Measurements from ENCODE around the gene GRIA4.

GRIA4 gene

DNA sequence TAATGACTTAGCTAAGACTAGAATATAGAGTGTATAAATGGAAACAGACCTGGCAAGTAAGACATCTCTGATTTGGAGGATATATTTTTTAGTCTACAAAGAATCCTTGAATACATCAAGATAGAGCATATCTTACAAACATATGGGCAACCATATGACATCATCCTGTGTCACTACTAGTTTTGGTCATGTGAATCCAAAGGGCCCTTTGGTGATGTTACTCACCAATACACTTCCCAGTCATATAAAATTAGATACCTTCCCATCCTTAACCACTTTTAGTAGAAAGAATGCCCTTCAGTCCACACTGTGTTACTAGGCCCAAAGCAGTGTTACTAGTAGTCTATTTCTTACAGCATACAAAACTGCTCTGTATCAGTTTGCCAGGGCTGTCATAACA is 31.6 kb downstream of the GRIA4 start:
- no peak for DNase-seq

DNA sequence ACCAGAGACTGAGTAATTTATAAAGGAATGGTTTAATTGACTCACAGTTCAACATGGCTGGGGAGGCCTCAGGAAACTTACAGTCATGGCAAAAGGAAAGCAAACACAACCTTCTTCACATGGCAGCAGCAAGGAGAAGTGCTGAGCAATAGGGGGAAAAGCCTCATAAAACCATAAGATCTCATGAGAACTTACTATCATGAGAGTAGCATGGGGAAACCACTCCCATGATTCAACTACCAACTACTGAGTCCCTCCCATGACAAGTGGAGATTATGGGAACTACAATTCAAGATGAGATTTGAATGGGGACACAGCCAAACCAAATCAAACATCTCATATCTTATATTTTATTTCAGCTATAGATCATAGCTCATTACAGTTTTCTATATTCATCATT is 33.0 kb downstream of the GRIA4 start:
- DNase-seq, result no peak

DNA sequence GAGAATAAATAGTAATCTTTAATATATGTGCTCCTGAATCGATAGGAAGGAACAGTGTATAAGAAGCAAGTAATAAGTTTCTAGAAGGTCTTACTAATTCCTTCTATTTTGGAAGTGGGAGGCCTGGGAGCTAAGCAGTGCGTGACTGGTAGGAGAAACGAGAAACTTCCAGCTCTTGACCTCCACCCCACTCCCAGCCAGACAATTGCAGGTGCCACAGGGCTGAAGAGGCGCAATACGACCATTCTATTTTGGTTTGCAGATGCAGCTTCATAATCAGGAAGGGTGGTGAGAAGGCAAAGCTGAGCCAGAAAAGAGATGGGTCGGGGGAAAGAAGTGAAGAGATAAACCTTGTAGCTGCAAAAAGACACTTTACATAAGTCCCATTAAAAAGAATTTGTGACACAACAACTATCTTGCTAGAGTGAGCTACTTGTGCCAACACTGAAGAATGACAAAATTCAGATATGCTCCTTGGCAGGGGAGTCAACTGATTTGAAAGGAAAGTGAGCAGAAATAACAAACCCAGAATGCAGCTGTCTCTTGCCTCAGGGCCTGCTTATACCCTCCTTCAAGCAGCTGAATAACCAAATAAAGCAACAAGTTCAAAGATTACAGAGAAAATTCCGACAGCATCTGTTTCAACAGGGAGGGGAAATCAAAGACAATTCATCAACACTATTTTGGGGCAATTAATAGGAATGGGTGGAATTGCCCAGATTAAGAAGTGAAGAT is 35.1 kb downstream of the GRIA4 start:
- no peak for DNase-seq

DNA sequence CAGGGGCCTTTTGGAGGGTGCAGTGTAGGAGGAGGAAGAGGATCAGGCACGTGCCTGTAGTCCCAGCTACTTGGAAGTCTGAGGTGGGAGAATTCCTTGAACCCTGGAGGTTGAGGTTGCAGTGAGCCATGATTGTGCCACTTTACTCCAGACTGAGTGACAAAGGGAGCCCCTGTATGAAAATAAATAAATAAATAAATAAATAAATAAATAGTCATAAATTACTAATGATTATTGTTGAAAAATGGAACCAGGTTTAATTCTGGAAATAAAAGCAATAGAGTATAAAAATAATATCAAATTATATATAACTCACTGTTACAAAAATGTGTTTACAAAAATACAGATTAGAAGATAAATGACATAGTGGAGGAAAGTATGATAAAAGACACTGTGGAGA is 37.9 kb downstream of the GRIA4 start:
- DNase-seq, result no peak

DNA sequence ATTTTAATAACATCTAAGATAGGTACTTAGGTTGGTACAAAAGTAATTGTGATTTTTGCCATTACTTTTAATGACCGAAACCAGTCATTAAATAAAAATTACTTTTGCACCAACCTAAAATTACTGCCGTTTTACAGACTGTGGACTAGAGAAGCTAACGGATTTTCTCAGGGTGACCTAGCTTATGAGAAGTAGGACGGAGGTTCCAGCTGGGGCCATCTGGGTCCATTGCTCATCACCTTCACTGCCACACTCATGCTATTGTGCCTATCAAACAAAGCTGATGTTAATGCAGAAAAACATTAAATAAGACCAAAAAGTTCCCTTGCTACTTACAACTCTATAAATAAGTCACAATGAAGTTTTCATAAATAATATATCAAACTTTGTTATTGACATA is 38.9 kb downstream of the GRIA4 start:
- no peak for DNase-seq

DNA sequence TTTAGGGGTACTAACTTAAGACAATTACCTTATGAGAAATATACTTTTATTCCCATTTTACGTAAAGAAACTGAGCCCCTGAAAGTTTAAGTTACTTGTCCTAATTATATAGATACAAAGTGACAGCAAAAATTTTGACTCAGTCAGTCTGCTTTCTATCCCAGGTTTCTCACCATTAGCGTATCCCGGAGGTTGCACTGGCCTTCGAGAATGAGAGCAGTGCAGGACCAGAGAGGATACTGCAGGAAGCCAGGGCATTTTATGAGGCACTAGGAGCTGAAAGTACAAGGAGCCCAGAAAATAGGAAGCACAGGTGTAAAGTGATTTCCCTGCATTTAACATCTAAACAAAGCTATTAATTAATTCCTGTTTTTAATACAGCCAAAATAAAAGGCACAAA is 55.4 kb downstream of the GRIA4 start:
- DNase-seq, result no peak

DNA sequence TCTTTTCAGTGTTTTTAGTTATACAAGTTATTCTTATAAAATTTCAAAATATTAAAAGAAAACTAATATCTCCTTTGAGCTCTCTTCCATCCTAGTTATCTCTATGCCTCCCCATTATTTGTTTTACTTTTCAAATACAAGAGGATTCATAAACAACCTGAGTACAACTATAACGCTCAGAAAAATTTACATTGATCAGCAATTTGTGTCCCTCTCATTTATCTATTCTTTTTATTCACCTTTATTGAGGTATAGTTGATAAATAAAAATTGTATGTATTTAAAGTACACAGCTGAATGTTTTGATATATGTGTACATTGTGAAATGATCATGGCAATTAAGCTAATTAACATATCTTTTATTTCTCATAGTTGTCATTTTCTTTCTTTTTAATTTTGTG is 57.6 kb downstream of the GRIA4 start:
- no peak for DNase-seq

DNA sequence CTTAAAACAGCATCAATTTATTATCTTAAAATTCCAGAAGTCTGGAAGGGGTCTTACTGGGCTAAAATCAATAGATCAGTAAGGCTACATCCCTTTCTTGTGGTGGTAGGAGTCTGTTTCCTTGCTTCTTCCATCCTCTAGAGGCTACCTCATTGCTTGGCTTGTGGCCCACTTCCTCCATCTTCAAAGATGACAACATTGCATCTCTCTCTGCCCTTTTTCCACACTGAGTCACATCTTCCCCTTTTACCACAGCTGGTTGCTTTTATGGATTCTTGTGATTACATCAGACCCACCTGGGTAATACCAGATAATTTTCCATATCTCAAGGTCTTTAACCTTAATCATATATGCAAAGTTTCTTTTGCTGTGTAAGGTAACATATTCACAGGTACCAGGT is 60.9 kb downstream of the GRIA4 start:
- no peak for DNase-seq

DNA sequence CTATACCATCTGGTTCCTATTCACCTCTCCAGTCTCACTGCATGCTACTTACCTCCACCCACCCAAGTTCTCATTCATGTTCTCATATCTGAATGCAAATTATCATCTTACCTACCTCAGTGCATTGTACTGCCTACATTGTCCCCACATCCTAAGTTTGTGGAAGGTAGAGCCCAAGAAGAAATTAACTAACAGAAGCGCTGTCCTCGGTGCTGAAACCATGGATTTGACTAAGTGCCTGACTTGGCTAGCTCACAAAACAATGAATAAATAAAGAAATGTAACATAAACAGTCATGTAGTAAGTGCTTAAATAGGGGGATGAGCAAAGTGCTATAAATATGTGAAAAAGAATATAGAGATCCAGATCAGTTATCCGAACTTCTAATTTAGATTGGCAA is 63.2 kb downstream of the GRIA4 start:
- DNase-seq, result no peak

DNA sequence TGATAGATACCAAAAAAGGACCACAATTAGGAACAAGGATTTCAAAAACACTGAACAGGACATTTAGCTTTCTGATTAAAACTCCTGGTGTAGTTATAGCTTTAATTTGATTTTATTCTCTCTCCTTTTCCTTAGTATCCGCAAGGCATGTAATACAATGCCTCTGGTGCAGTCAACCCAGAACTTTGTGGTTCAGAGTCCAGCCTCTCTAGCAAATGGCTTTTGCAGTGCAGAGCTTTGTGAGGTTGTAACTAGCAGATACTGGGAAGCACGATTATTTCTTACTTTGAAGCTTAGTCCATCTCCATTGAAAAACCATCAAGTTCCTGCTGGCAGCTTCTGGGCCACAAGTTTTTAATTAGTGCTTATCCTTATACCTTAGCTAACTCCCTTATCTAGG is 79.8 kb downstream of the GRIA4 start:
- no peak for DNase-seq

DNA sequence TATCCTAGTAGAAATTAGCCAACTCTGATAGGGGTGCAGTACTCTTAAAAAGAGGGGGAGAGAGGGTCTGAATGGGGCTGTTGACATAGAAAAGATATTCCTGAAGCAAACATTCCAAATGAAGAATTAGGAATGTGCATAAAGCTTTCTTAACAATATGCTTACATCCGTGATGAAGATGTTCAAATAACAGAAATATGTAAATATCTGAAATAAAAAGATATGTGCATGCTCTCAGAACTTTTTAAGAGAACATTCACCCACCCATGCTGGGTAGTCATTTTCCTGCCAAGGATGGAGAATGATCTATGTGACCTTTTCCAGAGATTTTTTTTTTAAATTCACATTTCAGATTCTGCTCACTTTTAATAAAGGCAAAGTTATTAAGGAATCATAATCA is 80.6 kb downstream of the GRIA4 start:
- DNase-seq, result no peak

DNA sequence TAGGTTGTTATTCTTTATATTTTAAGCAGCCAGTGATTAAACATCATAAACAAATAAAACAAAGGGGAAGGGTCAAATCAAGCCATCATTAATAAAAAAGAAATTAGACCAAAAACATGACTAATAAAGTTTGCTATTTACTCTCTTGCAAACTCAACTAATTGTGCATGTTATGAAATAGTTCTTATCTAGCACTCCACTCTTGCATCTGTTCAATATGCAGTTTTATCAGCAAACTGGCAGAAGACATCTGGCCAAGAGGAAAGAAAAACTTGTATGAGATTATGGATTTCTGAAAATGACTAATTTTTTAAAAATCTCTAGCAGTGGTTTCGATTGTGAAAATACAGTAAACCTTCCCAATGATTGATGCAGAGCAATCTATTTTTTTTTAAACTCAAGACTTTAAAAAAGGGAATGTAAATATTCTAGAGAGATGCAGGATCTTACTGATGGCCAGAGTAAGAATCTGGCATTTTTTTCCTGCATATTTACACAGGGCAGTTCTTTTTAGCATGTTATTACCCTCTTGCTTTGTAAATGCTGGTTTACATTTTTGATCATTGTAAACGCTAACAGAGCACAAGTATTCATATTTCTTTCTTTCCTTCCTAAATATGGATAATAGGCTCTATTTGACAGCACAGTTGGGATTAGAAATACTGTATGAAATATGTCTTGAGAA is 83.3 kb downstream of the GRIA4 start:
- DNase-seq, result no peak

DNA sequence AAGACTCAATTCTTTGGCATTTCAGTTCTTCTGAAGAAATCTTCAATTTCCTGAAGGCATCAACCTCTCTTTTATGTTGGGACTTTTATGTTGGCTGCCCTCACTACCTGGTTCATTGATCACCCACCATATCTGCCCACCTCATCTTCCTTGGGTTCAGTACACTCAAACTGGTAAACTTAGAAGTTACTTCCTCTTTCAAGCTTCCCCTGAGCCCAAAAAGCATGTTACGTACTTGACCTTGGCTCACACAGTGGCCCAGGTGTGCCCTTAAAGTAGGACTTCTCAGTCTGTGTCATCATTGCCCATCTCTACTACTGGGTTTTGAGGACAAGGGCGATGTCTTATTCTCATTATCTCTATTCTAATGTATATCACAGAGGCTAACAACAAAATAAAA is 86.1 kb downstream of the GRIA4 start:
- DNase-seq, result no peak

DNA sequence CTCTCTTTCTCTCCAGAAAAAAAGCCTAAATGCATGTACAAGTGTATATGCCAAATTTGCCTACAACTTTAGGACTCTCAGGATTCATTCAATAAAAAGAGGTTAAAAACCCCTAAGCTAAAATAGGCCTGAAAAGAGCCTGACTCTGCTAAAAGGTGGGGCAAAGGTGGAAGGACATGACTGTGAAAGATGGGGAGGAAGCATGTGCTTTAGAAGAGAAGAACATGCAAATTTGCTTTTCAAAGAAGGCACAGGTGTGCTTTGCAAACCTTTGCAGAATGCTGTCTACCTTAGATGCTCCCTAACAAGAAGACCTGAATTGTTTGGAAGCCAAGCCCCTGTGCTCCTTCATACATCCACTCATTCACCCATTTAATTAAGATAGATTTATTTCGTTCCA is 87.4 kb downstream of the GRIA4 start:
- no peak for DNase-seq

DNA sequence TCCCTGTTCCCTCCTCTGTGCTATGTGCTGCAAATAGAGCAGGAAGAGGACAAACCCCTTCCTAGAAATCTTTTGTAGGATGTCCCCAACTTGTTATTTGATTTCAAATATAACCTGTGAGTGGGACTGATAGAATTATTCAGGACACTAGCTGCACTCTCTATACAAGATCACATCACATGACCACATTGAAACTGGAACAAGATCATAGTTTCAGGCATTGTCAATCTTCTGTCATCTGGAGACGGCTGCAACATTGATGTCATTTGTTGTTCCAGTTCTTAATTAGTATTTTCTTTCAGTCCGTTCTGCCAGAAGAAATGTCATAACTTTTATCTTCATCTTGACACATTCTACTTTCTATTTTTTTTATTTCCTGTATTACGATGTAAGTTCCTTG is 89.3 kb downstream of the GRIA4 start:
- no peak for DNase-seq

DNA sequence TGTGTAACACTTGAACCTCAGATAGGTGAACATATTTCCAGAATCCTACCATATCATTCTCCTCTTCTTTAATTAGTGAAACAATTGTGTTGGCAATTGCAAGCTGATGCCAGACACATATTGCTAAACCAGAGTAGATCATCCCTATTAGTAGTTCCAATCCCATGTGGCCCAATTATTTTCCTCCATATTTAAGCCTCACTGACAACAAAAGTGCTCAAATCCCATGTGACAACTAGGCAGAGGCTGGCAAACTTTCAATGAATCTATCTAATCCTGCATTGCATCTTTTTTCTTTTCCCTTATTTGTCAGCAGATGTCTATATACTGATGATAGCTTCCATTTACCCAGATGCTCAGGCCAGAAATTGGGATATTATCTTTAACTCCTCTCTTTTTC is 90.4 kb downstream of the GRIA4 start:
- DNase-seq, result no peak

DNA sequence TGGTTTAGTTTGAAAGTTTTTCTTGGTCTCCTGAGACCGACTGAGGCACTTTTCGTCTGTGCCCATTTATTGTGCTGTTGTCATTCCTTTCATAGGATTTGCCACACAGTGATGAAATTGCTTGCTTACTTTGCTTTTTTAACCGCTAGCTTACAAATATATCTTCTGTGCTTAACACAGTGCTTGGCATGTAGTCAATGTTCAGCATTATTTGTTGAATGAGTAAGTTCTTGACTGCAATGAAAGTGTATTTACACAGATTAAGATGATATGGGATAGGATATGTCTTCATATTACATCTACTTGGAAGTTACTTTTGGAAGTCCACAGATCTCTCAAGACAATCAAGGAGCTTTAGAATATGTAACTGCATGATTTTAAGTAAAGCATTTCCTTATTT is 91.2 kb downstream of the GRIA4 start:
- DNase-seq, result no peak

DNA sequence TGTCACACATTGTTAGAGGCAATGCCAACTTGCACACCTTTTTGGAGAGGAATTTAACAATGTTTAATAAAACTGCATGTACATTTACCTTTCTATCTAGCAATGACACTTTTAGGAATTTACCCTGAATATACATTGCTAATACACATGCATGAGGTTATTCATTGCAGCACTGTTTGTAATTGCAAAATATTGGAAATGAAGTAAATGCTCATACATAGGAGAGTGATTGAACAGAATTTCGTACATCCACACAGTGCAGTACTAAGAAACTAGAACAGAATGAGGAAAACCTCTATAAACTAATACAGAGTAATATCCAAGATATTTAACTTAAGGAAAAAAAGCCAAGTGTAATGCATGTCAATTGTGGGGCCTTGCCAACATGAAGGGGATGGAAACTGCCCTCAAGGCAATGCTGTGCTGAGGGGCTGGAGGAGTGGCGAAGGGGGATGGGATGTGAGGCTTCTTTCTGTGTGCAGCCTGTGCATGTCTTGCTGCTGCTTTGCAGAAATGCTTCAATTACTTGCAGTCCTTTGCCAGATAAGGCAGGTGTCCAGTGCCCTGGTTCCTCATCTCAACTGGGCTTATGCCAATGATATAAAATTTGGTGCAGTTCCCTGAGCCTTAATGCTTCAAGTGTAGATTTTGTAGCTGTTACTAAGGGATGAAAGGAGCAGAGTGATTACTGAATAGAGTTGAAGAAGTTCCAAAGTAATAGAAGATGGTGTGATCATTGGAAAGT is 96.1 kb downstream of the GRIA4 start:
- DNase-seq, result no peak

DNA sequence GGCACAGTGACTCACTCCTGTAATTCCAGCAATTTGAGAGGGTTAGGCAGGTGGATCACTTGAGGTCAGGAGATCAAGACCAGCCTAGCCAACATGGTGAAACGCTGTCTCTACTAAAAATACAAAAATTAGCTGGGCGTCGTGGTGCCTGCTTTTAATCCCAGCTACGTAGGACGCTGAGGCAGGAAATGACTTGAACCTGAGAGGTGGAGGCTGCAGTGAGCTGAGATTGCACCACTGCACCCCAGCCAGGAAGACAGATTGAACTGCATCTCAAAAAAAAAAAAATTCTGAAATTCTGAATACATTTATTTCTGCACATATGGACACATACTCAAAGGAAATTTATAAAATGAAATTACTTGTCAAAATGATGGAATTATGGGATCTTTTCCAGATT is 103.2 kb downstream of the GRIA4 start:
- no peak for DNase-seq

DNA sequence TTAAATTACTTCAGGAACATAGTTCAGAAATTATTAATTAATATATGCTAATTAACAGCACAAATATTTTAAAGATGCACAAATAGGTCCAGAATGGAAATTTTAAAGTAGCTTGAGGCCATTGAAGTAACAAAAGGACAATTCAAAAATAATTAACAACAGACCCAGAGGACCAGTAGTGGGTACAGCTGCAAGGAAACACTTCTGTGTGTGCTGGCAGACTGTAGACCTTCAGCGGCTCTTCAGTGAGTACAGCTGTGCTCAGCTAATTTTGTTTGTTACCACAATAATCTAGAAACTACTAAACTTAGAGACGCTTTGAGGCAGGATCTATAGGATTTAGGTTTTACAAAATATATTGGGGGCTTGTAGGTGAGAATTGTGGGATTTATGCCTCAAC is 103.8 kb downstream of the GRIA4 start:
- no peak for DNase-seq

DNA sequence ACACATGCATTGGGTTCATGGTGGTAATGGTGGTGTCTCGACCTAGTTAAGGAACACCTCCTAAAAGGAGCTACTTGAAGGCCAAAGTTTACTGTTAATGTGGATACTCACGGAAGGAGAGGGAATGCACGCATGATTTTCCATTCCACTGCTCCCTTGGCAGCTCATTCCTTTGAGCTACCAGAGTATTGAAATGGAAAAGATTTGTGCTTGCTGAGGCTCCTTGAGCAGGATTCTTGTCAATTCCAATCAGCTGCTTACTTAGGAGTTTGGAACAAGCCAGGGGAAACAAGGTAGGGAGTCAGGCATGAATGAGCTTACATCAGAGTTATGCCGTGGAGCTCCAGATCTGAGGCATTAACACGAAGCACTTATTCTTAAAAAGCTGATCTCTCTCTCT is 108.8 kb downstream of the GRIA4 start:
- DNase-seq, result no peak

DNA sequence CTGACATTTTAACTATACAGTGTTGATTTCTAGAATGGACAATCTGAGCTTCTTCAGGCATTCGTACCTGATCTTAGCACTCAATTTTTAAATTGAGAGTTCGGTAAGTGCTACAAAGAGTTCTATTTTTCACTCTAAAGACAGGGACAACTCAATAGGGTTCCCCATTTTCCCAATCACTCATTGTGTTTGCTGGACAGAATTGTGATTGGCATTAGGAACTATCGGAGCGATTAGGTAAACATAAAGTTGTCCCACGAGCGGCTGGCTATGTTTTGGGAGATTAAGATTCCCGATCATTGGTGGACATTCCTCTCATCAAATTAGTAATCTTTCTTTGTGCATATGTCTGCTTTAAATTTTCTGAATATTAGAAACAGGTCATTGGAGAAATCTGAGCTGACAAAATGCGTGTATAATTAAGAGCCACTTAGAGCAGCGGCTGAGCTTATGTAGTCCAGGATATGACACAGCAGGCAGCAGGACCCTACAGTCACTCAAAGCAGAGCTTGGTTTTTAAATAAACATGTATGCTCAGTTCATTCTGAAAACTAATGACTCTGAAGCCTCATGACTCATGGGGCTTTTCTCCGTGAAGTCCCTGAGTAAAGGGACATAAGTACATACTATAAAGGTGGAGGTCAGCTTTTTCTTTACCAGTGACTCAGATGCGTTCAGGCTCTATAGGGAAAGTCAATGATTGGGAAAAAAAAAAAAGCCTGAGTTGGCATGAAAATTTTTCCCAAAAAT is 109.4 kb downstream of the GRIA4 start:
- no peak for DNase-seq

DNA sequence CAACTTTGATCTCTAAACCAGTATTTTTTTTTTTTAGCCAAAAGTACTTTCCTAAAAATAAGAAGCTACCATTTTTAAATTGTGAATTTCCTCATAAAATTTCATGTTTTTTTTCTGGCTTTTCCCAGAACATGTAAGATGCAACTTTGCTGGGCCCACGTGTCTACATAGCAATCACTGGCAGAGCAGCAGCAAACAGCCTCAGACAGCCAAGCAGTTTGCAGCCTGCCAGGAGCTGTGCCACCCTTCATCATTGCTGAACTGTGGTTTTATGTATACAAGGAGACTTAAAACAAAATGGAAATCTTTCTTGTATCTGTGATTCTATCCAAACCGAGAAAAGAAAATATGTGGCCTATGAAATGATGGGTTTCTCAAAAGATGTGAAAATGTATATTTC is 110.2 kb downstream of the GRIA4 start:
- no peak for DNase-seq

DNA sequence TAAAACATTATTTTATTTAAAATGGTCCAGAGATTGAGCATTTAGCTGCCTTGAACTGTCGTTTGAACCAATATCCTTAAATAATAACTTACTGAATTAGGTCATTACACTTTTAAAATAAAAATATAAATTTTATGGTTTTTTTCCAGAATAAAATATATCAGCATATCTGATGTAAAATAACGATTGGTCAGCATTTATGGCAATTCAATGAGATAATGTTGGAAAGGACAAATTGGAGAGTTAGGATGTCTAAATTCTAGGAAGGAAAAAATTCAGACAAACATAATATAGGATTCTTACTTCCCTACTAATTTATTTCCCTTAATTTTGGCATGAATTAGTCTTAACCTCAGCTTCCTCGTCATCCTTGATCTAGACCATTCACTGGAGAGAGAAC is 113.4 kb downstream of the GRIA4 start:
- no peak for DNase-seq

Data from activated CD4-positive, alpha-beta T cell treated with anti-CD3 and anti-CD28 coated beads, Interleukin-2, amount 50 U/mL, for 4 hours (primary cell).